Ramos (cell line): ENCODE measurements around the gene IREB2.
"Not testable (repeated sequence)": the region's sequence is repeated elsewhere in the genome, so short reads cannot be mapped to it uniquely, and the experiment has no call there.

Experiments used
- in situ Hi-C: fragments of 300-500 bp; cut with MboI; formaldehyde crosslinking; loops from one replicate; pipeline ENCODE4 v1.14.3; 2022; ENCODE audit warnings: low sequenced_read_pairs; ENCODE audit not compliant: unreplicated experiment

The IREB2 gene

DNA sequence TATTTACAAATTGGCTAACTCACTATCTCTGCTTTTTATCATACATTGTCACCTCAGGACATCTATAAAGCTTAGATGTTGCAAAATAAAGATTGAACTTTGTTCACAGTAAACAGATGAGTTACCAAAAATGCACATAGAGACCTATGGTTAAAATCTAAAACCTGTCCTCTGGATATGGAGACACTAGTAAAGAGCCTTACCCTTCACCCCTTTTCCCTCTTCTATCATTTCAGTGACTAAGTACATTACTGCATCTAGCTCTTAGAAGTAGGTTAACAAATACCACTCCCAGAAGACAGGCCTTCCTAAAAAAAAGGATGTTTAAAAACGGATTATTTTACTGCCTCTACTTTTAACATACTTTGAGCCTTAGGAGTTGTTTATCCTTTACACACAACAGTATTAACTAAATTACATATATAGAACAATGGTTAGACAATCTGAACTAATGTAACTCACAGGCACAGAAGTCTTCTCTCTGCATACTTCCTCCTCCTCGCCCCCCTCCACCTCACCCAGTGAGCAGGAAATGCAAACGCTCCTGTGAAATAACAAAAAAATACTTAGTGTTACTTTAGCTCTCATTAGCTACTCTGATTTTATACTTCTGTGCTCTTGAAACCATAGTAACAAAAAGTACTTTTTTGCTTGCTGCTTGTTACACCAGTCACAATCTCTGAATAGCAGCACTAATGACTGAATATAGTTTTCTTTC, 23.3 kb downstream of the IREB2 start:
- in situ Hi-C loops: no loop called here

DNA sequence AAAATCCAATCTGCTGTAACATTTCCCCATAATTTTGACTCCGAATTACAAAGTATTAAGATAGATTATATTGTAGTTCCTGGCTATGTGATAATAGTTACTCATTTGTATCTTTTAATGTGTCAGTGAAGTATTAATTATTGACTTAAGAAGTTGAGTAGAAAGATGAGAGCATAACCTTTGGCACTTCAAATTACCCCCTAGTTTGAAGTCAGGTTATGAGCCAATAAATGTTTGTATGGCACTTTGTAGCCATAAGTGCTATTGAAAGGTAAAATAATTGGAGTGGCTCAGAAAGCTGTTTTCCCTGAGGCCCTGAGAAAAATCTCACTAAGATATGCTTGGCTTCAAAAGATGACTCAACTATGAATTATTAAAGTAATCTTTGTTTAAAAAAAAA, 31.0 kb downstream of the IREB2 start:
- in situ Hi-C loops: no loop called here

DNA sequence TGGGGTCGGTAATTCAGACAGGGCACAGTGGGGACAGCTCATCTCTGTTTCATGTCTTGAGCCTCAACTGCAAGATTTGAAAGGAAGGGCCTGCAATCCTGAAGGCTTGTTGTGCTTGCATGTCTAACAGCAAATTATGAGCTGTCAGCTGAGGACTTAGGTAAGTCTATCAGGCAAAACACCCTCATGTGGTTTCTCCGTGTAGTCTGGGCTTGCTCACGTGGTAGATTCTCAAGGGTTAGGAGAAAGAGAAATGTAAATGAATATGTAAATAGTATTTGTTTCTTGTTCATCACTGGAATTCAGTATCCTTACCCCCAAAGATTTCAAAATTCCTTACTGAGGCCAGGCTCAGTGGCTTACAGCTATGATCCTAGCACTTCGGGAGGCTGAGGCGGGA, 39.3 kb downstream of the IREB2 start:
- in situ Hi-C loops: no loop called here

DNA sequence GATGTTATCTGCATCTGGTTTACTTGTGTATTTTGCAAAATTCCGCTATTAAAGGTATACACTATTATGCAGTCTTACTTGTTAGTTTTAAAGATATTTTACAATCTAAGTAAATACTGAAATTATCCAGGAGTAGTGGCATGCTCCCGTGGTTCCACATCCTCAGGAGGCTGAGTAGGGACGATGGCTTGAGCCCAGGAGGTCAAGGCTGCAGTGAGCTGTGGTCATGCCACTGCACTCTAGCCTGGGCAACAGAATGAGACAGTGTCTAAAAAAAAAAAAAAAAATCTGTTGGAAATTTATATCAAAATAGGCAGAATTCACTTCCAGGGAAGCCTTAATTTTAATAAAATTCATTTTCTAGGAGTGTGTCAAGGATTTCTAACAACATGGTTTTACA, 41.6 kb downstream of the IREB2 start:
- in situ Hi-C loops: no loop called here

DNA sequence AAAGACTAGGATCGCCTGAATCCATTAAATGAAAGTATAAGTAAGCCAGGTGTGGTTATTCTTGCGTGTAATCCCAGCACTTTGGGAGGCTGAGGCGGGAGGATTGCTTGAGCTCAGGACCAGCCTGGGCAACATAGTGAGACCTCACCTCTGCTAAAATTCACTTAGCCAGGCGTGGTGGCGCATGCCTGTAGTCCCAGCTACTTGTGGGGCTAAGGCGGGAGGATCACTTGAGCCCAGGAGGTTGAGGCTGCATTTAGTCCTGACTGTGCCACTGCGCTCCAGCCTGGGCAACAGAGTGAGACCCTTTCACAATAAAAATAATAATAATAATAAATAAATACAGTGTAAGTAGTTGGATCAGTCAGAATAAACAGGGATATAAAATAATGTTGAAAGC, 43.9 kb downstream of the IREB2 start:
- in situ Hi-C loops: no loop called here

DNA sequence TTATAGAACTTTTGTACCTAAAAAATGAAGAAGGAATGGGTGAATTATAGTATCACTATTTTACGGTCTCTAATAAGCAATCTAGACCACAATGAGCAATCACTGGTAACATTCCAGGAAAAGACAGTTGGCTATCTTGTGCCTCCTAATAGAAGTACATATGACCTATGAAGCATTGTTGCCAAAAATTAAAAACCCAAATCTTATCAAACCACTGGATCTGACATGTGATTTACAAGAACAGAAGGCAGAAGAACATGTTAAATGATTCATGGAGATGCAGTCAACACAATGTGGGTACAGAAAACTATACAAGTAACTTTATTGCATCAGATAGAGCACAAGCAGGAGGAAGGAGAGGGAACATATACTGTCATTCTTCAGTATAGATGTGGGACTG, 54.9 kb downstream of the IREB2 start:
- in situ Hi-C loops: no loop called here

DNA sequence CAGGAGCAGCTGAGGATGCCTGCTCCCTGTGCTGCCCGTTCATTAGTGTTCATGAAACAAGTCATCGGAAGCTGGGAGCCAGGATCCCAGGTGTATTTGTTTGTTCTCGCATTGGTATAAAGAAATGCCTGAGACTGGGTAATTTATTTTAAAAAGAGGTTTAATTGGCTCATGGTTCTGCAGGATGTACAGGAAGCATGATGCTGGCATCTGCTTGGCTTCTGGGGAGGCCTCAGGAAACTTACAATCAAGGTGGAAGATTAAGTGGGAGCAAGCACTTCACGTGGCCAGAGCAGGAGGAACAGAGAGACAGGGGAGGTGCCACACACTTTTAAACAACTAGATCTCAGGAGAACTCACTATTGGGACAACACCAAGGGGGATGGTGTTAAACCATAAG, 63.8 kb downstream of the IREB2 start:
- in situ Hi-C loops: no loop called here

DNA sequence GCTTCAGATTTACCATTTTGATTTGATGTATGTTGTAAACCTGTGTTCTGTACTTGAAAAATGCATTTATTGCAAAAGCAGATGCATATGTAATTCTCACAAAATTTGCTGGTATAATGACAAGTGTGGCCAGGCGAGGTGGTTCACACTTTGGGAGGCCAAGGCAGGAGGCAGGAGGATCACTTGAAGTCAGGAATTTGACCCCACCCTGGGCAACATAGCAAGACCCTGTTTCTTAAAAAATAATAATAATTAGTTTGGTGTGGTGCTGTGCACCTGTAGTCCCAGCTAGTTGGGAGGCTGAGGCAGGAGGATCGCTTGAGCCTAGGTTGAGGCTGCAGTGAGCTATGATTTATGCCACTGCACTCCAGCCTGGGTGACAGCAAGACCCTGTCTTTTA, 64.6 kb downstream of the IREB2 start:
- in situ Hi-C loops: no loop called here

DNA sequence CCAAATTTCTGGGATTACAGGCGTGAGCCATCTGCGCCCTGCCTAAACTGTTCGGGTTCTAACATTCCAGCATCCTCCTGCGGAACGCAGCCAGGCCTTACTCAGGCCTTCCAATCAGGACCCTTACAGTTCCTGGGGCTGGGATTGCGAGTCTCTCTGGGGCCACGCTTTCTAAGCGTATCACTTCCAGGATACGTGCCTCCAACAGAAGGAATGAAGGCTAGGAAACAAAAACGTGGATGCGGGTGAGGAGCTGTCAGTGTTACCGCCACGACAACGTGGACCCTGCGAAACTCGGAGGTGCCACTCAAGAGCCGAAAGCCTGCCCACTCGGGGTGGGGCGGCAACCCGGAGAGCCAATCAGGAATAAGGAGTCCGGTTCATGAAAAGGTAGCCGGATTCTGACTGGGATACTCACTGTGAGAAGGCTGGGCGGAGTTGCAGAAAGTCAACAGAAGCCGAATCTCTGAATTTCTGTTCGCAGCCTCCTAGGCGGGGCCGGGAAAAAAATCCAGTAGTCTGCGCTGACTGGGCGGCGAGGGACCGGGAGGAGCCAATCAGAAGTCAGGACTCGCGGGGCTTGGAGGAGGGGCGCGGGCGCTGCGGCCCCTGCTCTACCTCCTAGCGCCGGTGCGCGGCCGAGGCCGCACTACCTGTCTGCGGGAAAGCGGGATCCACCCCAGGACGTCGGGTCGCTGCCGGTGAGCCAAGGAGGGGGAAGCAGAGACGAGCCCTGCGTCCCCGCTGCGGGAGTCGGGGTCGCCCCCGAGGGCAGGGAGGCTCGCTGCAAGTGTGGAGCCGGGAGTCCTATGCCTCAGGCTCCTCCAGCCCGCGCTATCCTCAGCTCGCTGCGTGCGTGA, 69.2 kb downstream of the IREB2 start, which contains the start of gene HYKK:
Gene HYKK, plus strand, starts transcription at position 607 of the 860 bp plus-strand sequence. CDS start 5,512 bp downstream, outside the sequence.
- in situ Hi-C loops: no loop called here

DNA sequence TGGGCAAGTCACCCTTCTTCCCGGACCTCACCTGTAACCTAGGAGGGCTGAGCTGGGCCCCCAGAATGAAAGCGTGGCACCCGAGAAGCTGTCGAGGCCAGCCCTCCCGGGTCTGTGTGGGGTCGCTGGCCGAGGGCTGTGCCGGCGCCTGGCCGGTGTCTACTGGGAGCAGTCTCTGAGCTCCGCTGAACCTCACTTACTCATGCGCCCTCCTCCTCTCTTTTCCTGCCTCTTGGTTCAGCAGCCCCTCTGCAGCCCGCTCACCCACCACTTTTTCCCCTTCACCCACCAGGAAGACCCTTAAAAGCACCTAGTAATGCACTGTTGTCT, 69.8 kb downstream of the IREB2 start:
- in situ Hi-C loops: no loop called here

DNA sequence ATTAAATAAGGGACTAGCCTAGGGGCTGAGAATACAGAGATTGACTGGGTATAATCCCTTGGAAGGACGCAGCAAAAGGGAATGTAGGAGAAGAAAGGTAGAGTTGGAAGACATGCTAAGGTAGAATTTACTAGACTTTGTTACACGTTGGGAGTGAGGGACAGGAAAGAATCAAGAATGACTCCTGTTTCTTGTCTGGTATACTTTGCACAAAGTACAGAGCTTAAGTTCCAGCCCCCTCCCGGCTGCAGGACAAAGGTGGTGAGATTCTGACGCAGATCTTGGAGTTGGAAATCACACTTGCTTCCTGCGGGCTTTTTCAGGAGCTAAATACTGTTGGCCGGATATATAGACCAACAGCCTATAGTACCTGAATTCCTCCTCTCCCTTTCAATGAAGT, 70.3 kb downstream of the IREB2 start:
- in situ Hi-C loops: no loop called here

DNA sequence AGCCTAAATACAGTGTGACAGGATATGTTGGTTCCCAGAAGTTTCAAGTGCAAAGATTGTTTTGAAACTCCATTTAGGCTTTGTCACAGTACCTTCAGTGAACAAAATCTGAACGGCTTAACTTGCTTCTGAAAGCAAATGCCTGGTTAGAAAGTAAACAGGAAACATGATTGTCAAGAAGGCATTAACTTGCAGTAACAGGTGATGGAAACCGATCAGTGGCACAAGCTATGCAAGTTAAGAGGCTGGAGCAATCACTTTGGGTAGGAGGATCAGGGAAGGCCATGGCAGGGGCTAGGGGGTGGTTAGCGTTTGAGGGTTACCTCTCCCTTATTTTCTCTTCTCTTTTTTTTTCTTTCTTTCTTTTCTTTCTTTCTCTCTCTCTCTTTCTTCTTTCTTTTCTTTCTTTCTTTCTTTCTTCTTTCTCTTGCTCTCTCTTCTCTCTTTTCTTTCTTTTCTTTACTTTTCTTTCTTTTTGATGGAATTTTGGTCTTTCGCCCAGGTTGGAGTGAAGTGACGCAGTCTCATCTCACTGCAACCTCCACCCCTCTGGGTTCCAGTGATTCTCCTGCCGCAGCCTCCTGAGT, 71.8 kb downstream of the IREB2 start:
- in situ Hi-C loops: no loop called here

DNA sequence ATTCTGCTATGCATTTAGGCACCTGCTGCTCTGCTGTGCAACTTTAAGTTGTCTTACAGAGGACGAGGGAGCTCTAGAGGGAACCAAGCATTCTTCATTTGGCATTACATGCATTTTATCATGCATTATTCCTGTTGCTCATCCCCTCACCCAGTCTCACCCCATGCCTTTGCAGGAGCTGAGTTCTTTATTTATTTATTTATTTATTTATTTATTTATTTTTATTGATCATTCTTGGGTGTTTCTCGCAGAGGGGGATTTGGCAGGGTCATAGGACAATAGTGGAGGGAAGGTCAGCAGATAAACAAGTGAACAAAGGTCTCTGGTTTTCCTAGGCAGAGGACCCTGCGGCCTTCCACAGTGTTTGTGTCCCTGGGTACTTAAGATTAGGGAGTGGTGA, 82.0 kb downstream of the IREB2 start:
- in situ Hi-C loops: not testable (repeated sequence)

DNA sequence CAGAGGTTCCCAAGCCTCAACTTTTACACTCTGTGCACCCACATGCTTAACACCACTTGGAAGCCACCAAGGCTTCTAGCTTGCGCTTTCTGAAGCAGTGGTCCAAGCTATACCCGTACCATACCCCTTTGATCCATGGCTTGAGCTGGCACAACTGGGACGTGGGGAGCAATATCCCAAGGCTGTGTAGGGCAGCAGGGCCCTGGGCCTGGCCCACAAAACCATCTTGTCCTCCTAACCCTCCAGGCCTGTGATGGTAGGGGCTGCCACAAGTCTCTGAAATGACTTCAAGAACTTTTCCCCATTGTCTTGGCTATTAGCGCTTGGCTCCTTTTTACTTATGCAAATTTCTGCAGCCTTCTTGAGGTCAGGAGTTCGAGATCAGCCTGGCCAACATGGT, 86.2 kb downstream of the IREB2 start:
- in situ Hi-C loops: no loop called here

DNA sequence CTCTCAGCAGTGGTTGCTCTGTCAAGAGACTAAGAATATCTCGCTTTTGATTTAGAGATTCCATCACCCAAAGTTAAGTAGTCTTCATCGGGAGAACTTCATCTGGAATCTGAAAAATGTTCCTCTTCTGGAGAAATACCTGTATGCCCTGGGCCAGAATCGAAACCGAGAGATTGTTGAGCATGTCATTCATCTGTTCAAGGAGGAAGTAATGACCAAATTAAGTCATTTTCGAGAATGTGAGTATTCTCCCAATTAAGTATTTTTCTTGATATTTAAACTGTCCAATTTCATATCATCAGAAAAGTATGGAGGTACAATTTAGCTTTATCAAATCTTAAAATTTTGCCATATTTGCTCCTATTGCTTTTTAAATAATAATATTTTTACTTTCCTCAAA, 89.3 kb downstream of the IREB2 start:
- in situ Hi-C loops: no loop called here

DNA sequence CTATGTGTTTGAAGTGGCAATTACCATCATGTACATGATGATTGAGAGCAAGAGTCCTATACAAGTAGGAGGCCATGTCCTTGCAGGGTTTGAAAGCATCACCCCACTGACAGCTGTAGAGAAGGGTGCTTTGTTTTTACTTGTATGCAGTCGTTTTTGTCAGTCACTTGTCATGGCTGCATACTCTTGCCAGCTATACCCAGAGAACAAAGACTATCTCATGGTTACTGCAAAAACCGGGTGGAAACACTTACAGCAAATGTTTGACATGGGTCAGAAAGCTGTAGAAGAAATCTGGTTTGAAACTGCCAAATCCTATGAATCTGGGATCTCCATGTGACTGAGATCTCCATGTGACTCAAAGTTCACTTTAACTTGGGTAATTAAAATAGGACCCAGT, 95.3 kb downstream of the IREB2 start:
- in situ Hi-C loops: no loop called here

DNA sequence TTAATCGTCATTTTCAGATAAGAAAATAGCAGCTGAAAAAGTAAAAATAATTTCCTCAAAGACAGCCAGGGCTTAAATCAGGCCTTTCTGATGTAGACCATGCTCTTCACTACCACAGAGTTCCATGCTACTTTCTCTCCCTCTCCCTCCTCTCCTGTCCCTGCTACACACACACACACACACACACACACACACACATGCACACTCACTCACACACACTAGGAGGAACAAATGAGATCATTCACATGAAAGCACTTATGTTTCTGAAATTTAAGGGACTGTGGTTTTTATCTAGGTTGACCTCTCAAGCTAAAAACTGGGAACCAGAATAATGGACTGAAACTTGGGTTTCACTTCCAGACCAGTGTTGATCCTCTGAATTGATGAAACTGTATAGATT, 98.1 kb downstream of the IREB2 start:
- in situ Hi-C loops: no loop called here

DNA sequence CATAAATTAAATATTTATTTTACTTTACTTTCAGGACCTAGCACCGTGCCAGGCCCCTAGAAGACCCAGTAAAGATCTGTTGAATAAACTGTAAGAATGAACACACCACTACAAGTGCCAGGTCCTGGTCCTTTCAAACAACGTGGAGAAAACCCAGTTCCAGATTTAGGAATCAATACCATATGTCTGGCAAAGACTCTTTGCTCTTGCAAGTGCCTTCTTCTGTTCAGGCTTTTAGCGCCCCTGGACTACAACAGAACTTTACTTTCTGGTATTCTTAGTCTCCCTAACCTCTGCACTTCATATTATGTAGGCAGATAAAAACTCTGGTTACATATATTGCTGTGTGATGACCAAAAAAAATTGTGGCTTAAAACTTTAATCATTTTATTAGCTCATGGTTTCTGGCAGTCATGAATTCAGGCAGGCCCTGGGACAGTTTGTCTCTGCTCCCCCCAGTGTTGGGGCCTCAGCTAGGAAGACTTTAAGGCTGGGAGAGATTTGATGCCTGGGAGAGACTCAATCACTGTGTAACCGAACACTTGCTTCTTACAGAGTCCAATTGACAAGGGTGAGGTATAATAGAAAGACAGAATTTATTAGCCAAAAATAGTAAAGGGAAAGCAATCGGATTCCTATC, 99.4 kb downstream of the IREB2 start:
- in situ Hi-C loops: no loop called here

DNA sequence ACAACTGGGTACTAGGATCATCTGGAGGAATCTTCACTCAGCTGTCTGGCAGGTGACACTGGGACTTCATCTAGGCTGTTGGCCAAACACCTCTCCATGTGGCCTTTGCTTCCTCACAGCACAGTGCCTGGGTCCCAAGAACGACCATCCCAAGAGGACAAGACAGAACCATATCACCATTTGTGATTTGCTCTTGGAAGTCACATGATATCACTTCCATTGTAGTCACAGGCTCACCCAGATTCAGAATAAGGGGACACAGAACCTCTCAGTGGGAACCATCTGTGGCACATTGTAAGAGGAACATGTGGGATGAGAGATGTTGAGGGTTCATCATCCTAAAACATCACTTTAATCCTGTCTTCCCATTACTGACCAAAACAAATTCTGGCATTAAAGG, 100.3 kb downstream of the IREB2 start:
- in situ Hi-C loops: no loop called here

DNA sequence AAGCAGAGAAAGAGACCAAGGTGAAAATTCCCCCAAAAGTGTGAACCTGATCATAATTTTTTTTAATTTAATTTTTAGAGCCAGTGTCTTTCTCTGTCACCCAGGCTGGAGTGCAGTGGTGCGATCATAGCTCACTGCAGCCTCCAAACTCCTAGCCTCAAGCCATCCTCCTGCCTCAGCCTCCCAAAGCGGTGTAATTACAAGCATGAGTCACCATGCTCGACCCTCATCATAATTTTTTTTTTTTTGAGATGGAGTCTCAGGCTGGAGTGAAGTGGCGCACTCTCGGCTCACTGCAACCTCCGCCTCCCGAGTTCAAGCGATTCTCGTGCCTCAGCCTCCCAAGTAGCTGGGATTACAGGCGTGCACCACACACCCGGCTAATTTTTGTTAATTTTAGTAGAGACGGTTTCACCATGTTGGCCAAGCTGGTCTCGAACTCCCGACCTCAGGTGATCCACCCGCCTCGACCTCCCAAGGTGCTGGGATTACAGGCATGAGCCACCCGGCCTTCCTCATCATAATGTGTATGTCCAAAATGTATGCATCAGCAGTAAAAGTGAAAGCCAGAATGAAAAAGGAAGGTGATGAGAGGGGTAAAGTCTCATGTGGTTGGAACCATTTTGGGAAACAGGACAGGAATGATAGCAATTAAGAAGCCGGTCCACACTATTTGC, 101.6 kb downstream of the IREB2 start:
- in situ Hi-C loops: not testable (repeated sequence)
